Measurements from ENCODE around the gene TBC1D24. TPM values are rescaled to one million over a fixed set of nuclear protein-coding genes. Genes with fewer than 3 reads are reported as not detected.

Gene TBC1D24
- total RNA-seq, 8 experiments from 2014 or later: 12.3 to 23.5 (median 14.7) TPM

DNA sequence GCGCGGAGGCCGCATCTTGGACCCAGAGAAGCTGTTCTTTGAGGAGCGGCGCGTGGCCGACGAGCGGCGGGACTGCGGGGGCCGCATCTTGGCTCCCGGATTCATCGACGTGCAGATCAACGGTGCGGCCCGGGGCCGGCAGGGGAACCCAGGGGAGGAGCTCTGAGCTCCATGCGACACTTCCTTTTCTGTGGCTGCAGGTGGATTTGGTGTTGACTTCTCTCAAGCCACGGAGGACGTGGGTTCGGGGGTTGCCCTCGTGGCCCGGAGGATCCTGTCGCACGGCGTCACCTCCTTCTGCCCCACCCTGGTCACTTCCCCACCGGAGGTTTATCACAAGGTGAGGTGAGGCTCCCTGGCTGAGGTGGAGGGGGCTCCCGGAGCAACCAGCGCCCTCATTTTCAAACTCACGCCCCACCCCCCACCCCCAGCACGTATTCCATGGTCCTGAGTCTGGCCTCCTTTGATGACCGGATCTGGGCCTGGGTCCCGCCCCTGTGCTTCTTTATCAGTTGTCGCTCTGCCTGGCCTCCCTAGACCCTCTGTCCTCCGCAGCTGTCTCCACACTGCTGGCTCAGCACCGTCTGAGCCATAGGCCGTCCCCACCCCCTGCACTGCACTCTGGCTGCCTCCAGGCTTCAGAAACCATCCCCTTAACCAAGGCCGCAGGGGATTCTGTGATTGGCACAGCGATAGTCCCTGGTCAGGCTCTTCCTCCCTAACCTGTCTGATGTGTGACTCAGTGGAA is 46.0 kb downstream of the TBC1D24 start:
- Histone ChIP-seq H3K4me3 (peak overlapping the region; percentile 59 to 97 (median 69)), H3K27ac (peak overlapping the region in 1 of 2 donors; percentile 85), H3K4me1 (replicated peaks in 1 of 2) (peaks cover 6 to 10% of the 10 kb centered on the region in 2 donors)
- in situ Hi-C loops (cut with MboI; ENCODE audit: low pct_unique_long_range_greater_than_20kb in 2 of 9, low sequenced_read_pairs in 9 of 9, unreplicated experiment in 9 of 9): no loop called here
- ATAC-seq (replicated peaks in 6 of 8): peak in 6 of 8 experiments; percentile 6 to 28 (median 16)
- WGBS, 10 experiments: 0 to 48% (median 19%) methylated on average over 1 to 6 of the region's 41 CpGs; no CpG with 5 or more reads in 4 of the 10 experiments

GRCh38 chr16:2523801-2524231 is 48.9 kb downstream of the TBC1D24 start:
- ATAC-seq (replicated peaks in 6 of 8): no peak
- in situ Hi-C loops (cut with MboI; ENCODE audit: low pct_unique_long_range_greater_than_20kb in 2 of 9, low sequenced_read_pairs in 9 of 9, unreplicated experiment in 9 of 9): no loop called here
- Histone ChIP-seq H3K4me3 (no peak overlapping the region), H3K4me1 (replicated peaks in 1 of 2) (peaks cover 6 to 10% of the 10 kb centered on the region in 2 donors), H3K27ac (no peak overlapping the region)
- 79 to 100% (median 100%) methylated on average over 1 to 3 of the region's 6 CpGs; no CpG with 5 or more reads in 4 of the 10 experiments for WGBS, 10 experiments

DNA sequence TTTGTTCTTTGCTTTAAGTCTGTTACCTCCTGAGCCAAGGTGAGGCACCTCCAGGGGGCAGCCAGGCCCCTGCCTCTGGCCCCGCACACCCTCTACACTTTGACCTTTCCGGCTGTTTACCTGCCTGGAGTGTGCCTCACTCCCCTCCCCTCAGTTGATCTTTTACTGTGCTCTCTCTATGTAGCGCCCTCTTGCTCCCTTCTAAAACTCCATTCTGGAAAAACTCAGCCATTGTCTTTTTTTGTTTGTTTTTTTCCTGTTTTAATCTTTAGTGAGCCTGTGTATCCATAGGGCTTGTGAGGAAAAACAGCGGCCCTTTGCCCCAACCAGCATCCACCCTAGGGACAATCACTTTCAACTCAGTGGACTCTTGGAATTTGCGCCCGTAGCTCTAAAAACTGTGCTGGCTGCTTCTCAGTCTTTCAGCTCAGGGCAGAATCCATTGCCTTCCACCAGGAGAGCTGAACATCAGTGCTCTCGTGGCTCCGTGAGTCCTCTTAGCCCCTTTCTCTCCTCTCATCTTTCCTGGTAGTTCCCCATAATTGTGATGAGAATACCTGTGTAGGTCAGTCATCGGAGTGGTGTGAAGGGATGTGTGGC is 49.5 kb downstream of the TBC1D24 start:
- H3K27ac ChIP-seq: no peak overlapping the region
- no peak overlapping the region for H3K4me3 ChIP-seq
- peaks cover 6 to 9% of the 10 kb centered on the region in 2 donors for H3K4me1 ChIP-seq (replicated peaks in 1 of 2)
- ATAC-seq (replicated peaks in 6 of 8): no peak
- in situ Hi-C loops (cut with MboI; ENCODE audit: low pct_unique_long_range_greater_than_20kb in 2 of 9, low sequenced_read_pairs in 9 of 9, unreplicated experiment in 9 of 9): no loop called here
- WGBS, 10 experiments: 83 to 100% (median 94%) methylated on average over 2 to 7 of the region's 9 CpGs; no CpG with 5 or more reads in 1 of the 10 experiments

- Histone ChIP-seq H3K27ac (no peak overlapping the region), H3K4me1 (replicated peaks in 1 of 2) (peaks cover 6 to 7% of the 10 kb centered on the region in 2 donors), H3K4me3 (no peak overlapping the region)
- 83 to 100% methylated on average over 1 of the region's 8 CpGs; no CpG with 5 or more reads in 8 of the 10 experiments for WGBS, 10 experiments
- no peak for ATAC-seq (replicated peaks in 6 of 8)
- in situ Hi-C loops (cut with MboI; ENCODE audit: low pct_unique_long_range_greater_than_20kb in 2 of 9, low sequenced_read_pairs in 9 of 9, unreplicated experiment in 9 of 9): no loop called here
Measured at GRCh38 chr16:2526135-2526534, 51.2 kb downstream of the TBC1D24 start.

DNA sequence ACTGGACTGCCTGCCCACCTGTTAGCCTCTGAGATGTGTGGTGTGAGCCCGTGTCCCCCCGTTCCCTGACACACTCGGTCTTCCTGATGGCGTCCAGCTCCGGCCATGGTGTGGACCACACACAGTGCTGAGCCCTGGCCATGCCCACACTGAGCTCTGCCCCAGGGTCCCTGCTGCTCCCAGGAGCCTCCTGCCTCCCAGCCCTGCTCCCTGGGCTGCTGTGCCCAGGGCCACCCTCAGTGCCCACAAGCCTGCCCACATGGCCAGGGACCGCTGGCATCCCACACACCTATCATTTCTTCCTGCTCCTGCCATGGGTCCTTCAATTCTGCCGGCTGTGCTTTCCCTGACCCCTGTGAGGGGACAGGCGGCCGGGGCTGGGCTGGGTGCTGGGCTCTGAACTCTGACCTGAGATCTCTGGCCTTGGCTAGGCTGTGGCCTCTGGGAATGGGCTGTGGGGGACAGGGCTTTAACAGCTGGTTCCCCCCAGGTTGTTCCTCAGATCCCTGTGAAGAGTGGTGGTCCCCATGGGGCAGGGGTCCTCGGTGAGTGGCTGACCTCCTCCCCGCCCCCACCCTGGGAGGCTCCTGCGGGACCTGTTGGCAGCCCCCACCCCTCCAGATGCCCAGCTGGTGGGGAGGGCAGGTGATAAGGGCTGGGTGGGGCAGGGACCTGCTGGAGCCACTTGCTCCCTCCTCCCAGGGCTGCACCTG is 52.3 kb downstream of the TBC1D24 start:
- in situ Hi-C loops (cut with MboI; ENCODE audit: low pct_unique_long_range_greater_than_20kb in 2 of 9, low sequenced_read_pairs in 9 of 9, unreplicated experiment in 9 of 9): no loop called here
- WGBS, 10 experiments: 100% methylated on average over 1 of the region's 12 CpGs; no CpG with 5 or more reads in 9 of the 10 experiments
- Histone ChIP-seq H3K4me1 (replicated peaks in 1 of 2) (peaks cover 5 to 6% of the 10 kb centered on the region in 2 donors), H3K27ac (no peak overlapping the region), H3K4me3 (no peak overlapping the region)
- ATAC-seq (replicated peaks in 6 of 8): no peak

GRCh38 chr16:2527784-2528100 is 52.8 kb downstream of the TBC1D24 start:
- no CpG with 5 or more reads among the region's 24 CpGs for WGBS, 10 experiments
- H3K4me3 ChIP-seq: no peak overlapping the region
- ATAC-seq (replicated peaks in 6 of 8): no peak
- in situ Hi-C loops (cut with MboI; ENCODE audit: low pct_unique_long_range_greater_than_20kb in 2 of 9, low sequenced_read_pairs in 9 of 9, unreplicated experiment in 9 of 9): no loop called here
- H3K27ac ChIP-seq: no peak overlapping the region
- H3K4me1 ChIP-seq (replicated peaks in 1 of 2): peaks cover 5 to 6% of the 10 kb centered on the region in 2 donors

DNA sequence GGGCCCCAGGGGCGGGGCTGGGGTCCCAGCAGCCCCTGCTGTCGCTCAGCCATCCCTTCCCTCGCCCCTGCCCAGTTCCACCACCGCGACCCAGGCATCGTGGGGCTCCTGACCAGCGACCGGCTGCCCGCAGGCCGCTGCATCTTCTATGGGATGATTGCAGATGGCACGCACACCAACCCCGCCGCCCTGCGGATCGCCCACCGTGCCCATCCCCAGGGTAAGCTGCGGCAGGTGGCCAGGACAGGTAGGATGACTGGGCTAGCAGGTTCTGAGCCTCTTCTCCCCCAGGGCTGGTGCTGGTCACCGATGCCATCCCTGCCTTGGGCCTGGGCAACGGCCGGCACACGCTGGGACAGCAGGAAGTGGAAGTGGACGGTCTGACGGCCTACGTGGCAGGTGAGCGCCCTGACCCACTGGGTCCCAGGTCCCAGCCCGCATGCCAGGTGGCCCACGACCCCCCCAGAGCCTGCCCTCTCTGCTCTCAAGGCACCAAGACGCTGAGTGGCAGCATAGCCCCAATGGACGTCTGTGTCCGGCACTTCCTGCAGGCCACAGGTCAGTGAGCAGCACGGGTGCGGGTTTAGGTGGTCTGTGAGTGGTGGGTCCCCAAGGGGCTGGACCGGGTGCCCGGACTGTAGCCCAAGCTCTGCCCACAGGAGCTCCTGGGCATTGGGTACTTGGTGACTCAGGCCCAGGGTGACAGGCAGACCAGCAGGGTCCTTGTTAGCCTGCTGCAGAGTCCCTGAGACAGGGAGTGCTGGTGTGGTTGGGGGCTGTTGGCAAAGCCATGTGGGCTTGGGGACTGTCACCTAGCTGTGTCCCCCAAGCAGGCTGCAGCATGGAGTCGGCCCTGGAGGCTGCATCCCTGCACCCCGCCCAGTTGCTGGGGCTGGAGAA is 53.5 kb downstream of the TBC1D24 start:
- ATAC-seq (replicated peaks in 6 of 8): no peak
- in situ Hi-C loops (cut with MboI; ENCODE audit: low pct_unique_long_range_greater_than_20kb in 2 of 9, low sequenced_read_pairs in 9 of 9, unreplicated experiment in 9 of 9): no loop called here
- no peak overlapping the region for H3K4me3 ChIP-seq
- WGBS, 10 experiments: 80 to 93% methylated on average over 3 of the region's 36 CpGs; no CpG with 5 or more reads in 8 of the 10 experiments
- H3K27ac ChIP-seq: no peak overlapping the region
- H3K4me1 ChIP-seq (replicated peaks in 1 of 2): peaks cover 5 to 6% of the 10 kb centered on the region in 2 donors

GRCh38 chr16:2529061-2529931 is 54.4 kb downstream of the TBC1D24 start:
- in situ Hi-C loops (cut with MboI; ENCODE audit: low pct_unique_long_range_greater_than_20kb in 2 of 9, low sequenced_read_pairs in 9 of 9, unreplicated experiment in 9 of 9): no loop called here
- no peak for ATAC-seq (replicated peaks in 6 of 8)
- no peak overlapping the region for H3K27ac ChIP-seq
- H3K4me3 ChIP-seq: no peak overlapping the region
- peaks cover 5 to 6% of the 10 kb centered on the region in 2 donors for H3K4me1 ChIP-seq (replicated peaks in 1 of 2)
- 88 to 100% (median 92%) methylated on average over 3 to 19 of the region's 32 CpGs; no CpG with 5 or more reads in 7 of the 10 experiments for WGBS, 10 experiments

DNA sequence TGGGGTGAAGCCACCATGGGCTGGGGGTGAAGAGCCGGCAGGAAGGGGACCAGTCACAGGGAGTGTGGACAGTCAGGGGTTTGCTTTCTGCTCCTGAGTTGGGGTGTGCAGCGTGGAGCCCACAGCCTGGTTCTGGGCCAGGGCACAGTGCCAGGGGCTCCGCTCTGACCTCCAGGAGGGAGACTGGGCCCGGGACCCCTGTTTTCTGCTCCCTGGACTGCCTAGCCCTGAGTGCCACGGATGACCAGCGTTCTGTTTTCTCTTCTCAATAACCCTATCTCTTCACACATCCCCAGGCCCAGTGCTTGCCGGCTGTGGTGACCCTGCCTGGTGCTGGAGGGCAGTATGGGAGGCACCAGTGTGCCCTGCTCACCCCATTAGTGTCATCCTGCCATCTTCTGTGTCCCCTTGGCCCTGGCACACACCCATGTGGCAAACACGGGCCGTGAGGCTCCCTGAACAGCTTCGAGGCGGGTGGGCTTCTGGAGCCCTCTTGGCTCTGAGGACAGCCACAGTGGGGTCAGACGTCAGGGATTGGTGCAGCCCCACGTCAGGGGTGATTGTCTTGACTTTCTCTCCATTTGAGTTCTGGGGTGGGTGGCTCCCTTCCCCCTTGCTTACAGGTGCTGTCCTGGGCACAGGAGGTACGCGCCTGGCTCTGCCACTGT is 55.2 kb downstream of the TBC1D24 start:
- H3K4me3 ChIP-seq: no peak overlapping the region
- peaks cover 5 to 6% of the 10 kb centered on the region in 2 donors for H3K4me1 ChIP-seq (replicated peaks in 1 of 2)
- no peak for ATAC-seq (replicated peaks in 6 of 8)
- no peak overlapping the region for H3K27ac ChIP-seq
- in situ Hi-C loops (cut with MboI; ENCODE audit: low pct_unique_long_range_greater_than_20kb in 2 of 9, low sequenced_read_pairs in 9 of 9, unreplicated experiment in 9 of 9): no loop called here
- 80 to 100% (median 83%) methylated on average over 1 to 3 of the region's 15 CpGs; no CpG with 5 or more reads in 6 of the 10 experiments for WGBS, 10 experiments

DNA sequence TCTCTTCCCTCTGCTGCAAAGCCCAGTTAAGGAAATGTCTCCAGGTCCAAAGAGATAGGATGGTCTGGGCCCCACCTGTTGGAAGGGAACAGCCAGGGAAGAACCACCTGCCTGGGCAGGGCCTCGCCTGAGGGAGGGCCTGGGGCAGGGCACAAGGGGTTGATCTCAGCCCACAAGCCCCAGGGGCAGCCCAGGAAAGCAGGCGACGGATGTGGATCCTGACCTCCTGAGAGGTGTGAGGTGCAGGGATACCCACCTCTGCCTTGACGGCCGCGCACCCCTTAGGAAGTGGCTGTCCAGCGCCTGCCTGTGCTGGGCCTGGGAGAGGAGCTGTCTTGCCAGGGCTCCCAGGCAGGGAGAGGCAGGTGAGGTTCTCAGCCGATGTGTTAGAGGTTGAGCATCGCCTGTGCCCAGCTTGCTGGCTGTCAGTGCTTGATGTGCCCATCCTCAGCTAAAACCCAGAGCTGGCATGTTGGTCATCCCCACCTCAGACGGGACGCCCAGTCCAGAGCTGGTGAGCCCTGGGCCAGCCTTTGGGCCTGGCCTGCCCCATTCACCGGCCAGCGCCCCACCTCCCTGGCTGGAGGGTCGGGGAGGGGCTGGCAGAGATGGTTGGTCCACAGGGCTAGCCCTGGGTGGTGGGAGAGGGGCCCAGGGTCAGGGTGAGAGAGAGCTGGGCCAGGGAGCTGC is 55.8 kb downstream of the TBC1D24 start:
- Histone ChIP-seq H3K27ac (peak overlapping the region; percentile 81 to 90), H3K4me3 (peak overlapping the region in 2 of 5 donors; percentile 53 to 56), H3K4me1 (replicated peaks in 1 of 2) (peaks cover 5 to 6% of the 10 kb centered on the region in 2 donors)
- no peak for ATAC-seq (replicated peaks in 6 of 8)
- WGBS, 10 experiments: 73 to 100% (median 80%) methylated on average over 1 to 7 of the region's 14 CpGs; no CpG with 5 or more reads in 7 of the 10 experiments
- in situ Hi-C loops (cut with MboI; ENCODE audit: low pct_unique_long_range_greater_than_20kb in 2 of 9, low sequenced_read_pairs in 9 of 9, unreplicated experiment in 9 of 9): no loop called here

GRCh38 chr16:2531371-2531695 is 56.4 kb downstream of the TBC1D24 start, which contains the start of gene CEMP1:
CEMP1 (minus strand) TSS chr16:2531408; CDS start chr16:2531073, 335 bp downstream.
- peak within 1 kb of the TSS; percentile 41 to 67 (median 53) for H3K4me3 ChIP-seq
- peak within 1 kb of the TSS; percentile 81 to 90 for H3K27ac ChIP-seq
- in situ Hi-C loops (cut with MboI; ENCODE audit: low pct_unique_long_range_greater_than_20kb in 2 of 9, low sequenced_read_pairs in 9 of 9, unreplicated experiment in 9 of 9): no loop called here
- peaks cover 5 to 6% of the 10 kb centered on the region in 2 donors for H3K4me1 ChIP-seq (replicated peaks in 1 of 2)
- ATAC-seq (replicated peaks in 6 of 8): peak in 5 of 8 experiments; percentile 2 to 7 (median 3)
- WGBS, 10 experiments: no CpG with 5 or more reads among the region's 11 CpGs
